HG02642 (cell line): ENCODE data around the gene MAGI2.
"Not testable (repeated sequence)": the region's sequence is repeated elsewhere in the genome, so short reads cannot be mapped to it uniquely, and the experiment has no call there.

Experiments
- ATAC-seq: cut with Tn5 transposase; IDR thresholded peaks from one replicate; pipeline ENCODE4 v1.9.1; 2021; ENCODE audit warnings: mild to moderate bottlenecking; ENCODE audit not compliant: unreplicated experiment, poor library complexity

Gene MAGI2

GRCh38 chr7:79452495-79453265 is 787 bp downstream of the MAGI2 start:
- no peak for ATAC-seq

- ATAC-seq = no peak
These were observed 1.4 kb downstream of the MAGI2 start for GRCh38 chr7:79452032-79452494.

- no peak for ATAC-seq
These were observed 1.9 kb downstream of the MAGI2 start for GRCh38 chr7:79451580-79451979.

- not testable (repeated sequence) for ATAC-seq
These were observed 10.7 kb downstream of the MAGI2 start for GRCh38 chr7:79442766-79443165.

GRCh38 chr7:79436378-79436777 is 17.1 kb downstream of the MAGI2 start:
- ATAC-seq = no peak

GRCh38 chr7:79434867-79435266 is 18.6 kb downstream of the MAGI2 start:
- ATAC-seq = no peak

- no peak for ATAC-seq
These were observed 19.4 kb downstream of the MAGI2 start for GRCh38 chr7:79434098-79434497.

- ATAC-seq = no peak
These were observed 23.1 kb downstream of the MAGI2 start for GRCh38 chr7:79430391-79430790.

- ATAC-seq = no peak
These were observed 27.8 kb downstream of the MAGI2 start for GRCh38 chr7:79425665-79426064.

- no peak for ATAC-seq
These were observed 31.7 kb downstream of the MAGI2 start for GRCh38 chr7:79421751-79422150.

GRCh38 chr7:79420464-79420863 is 33.0 kb downstream of the MAGI2 start:
- ATAC-seq = no peak

- no peak for ATAC-seq
These were observed 38.6 kb downstream of the MAGI2 start for GRCh38 chr7:79414910-79415309.

GRCh38 chr7:79412915-79413314 is 40.6 kb downstream of the MAGI2 start:
- ATAC-seq = no peak

- ATAC-seq = no peak
These were observed 41.0 kb downstream of the MAGI2 start for GRCh38 chr7:79412438-79412837.

- ATAC-seq = no peak
These were observed 43.1 kb downstream of the MAGI2 start for GRCh38 chr7:79410345-79410744.

- no peak for ATAC-seq
These were observed 46.1 kb downstream of the MAGI2 start for GRCh38 chr7:79407351-79407750.

GRCh38 chr7:79406371-79406770 is 47.1 kb downstream of the MAGI2 start:
- ATAC-seq = no peak

- ATAC-seq = no peak
These were observed 48.1 kb downstream of the MAGI2 start for GRCh38 chr7:79405368-79405767.

- no peak for ATAC-seq
These were observed 49.6 kb downstream of the MAGI2 start for GRCh38 chr7:79403879-79404278.

GRCh38 chr7:79403451-79403850 is 50.0 kb downstream of the MAGI2 start:
- ATAC-seq = no peak

- no peak for ATAC-seq
These were observed 52.2 kb downstream of the MAGI2 start for GRCh38 chr7:79401254-79401653.

GRCh38 chr7:79400222-79400621 is 53.2 kb downstream of the MAGI2 start:
- ATAC-seq = no peak
